HepG2 (cell line): Measurements from ENCODE around the gene EML2. TPM values are rescaled to one million over a fixed set of nuclear protein-coding genes. Genes with fewer than 3 reads are reported as not detected.

Source experiments
- ATAC-seq: fragments of 200-7000 bp; cut with Tn5 transposase; 3 replicates; pipeline ENCODE4 v1.9.1; 2020; ENCODE audit warnings: mild to moderate bottlenecking, moderate library complexity
- BruUV-seq: library from RNA; stranded (reverse); fragments of 400-500 nt; replicated peaks from 2 replicates; lab custom pipeline; 2021; lab: Mats Ljungman, UMichigan
- CTCF ChIA-PET: fragments of 300-600 bp; formaldehyde crosslinking; extraction: SDS; loops from one replicate; lab custom pipeline; 2021; ENCODE audit warnings: low total read pairs, inconsistent platforms, low intra/inter-chr PET ratio; lab: Yijun Ruan, JAX
- POLR2A ChIA-PET: fragments of 350-600 bp; sonication (Branson Sonifier 250); formaldehyde crosslinking; loops from one replicate; lab custom pipeline; 2020; ENCODE audit warnings: antibody characterized with exemption, inconsistent platforms; lab: Yijun Ruan, JAX
- DNase-seq: peaks from one replicate; pipeline ENCODE4 v3.0.0-alpha.2; 2015; ENCODE audit warnings: low spot score
- FAIRE-seq: peaks from 3 replicates; lab custom pipeline; 2011; peaks lifted over from hg19 to GRCh38; lab: Jason Lieb, UNC
- H2AFZ ChIP-seq: one replicate; pipeline ENCODE4 v1.6.1; 2011; ENCODE audit warnings: low read length, inconsistent platforms
- H3K27ac ChIP-seq: fragments of 300-600 bp; 3 replicates; pipeline ENCODE4 v1.8.0; 2011; ENCODE audit warnings: mixed run types, mild to moderate bottlenecking, mixed read lengths, low read length, inconsistent platforms; ENCODE audit not compliant: insufficient read depth; ENCODE audit errors: extremely low read length
- H3K27me3 ChIP-seq, 2 experiments: fragments of 200-600 bp in 1 of 2; 2 replicates in 1 of 2; 3 replicates in 1 of 2; pipeline versions ENCODE4 v1.6.0 to v1.8.0; 2011; ENCODE audit warnings: low read length in 2 of 2, mild to moderate bottlenecking in 2 of 2, moderate library complexity in 2 of 2, inconsistent platforms in 1 of 2; ENCODE audit not compliant: insufficient read depth in 2 of 2, control insufficient read depth in 1 of 2
- H3K36me3 ChIP-seq, 2 experiments: fragments of 200-600 bp in 1 of 2; replicated peaks in 1 of 2; 2 replicates in 1 of 2; 3 replicates in 1 of 2; pipeline versions ENCODE4 v1.5.1 to v1.8.0; 2011; ENCODE audit warnings: low read length in 2 of 2, inconsistent platforms in 1 of 2; ENCODE audit not compliant: insufficient read depth in 2 of 2, control insufficient read depth in 1 of 2
- H3K4me1 ChIP-seq: 2 replicates; pipeline ENCODE4 v1.5.1; 2012; ENCODE audit warnings: low read length, inconsistent platforms; ENCODE audit not compliant: insufficient read depth
- H3K4me2 ChIP-seq: 2 replicates; pipeline ENCODE4 v1.6.0; 2011; ENCODE audit warnings: low read depth, low read length, inconsistent platforms
- H3K4me3 ChIP-seq, 3 experiments: fragments of 200-600 bp in 1 of 3; sonication (generic), shearing (Covaris generic) in 1 of 3; replicated peaks in 1 of 3; 2 replicates each; pipeline ENCODE4 v1.5.1; 2011 to 2016; ENCODE audit warnings: low read length in 3 of 3, inconsistent platforms in 2 of 3, low read depth in 2 of 3, mild to moderate bottlenecking in 2 of 3, control low read depth in 1 of 3, mixed read lengths in 1 of 3; ENCODE audit not compliant: insufficient read depth in 1 of 3
- H3K79me2 ChIP-seq: one replicate; pipeline ENCODE4 v1.6.1; 2011; ENCODE audit warnings: low read length, inconsistent platforms; ENCODE audit not compliant: insufficient read depth
- H3K9ac ChIP-seq: 2 replicates; pipeline ENCODE4 v1.6.0; 2011; ENCODE audit warnings: mild to moderate bottlenecking, low read depth, low read length, inconsistent platforms; ENCODE audit not compliant: insufficient read depth
- H3K9me3 ChIP-seq: 2 replicates; pipeline ENCODE4 v1.5.1; 2012; ENCODE audit warnings: mild to moderate bottlenecking, low read length
- H4K20me1 ChIP-seq: 2 replicates; pipeline ENCODE4 v1.6.0; 2011; ENCODE audit warnings: inconsistent platforms, mild to moderate bottlenecking, low read length, moderate library complexity; ENCODE audit not compliant: insufficient read depth
- BHLHE40 ChIP-seq: IDR thresholded peaks from 2 replicates; pipeline ENCODE4 v1.6.1; 2011; ENCODE audit warnings: low read length, improper control_type of control experiment
- LBX2 ChIP-seq: sonication (generic); formaldehyde crosslinking; IDR thresholded peaks from 2 replicates; pipeline ENCODE4 v1.5.0; 2020; ENCODE audit warnings: missing genetic modification reagents, mild to moderate bottlenecking, borderline replicate concordance
- PRPF4 ChIP-seq: fragments of 200-400 bp; formaldehyde crosslinking; IDR thresholded peaks from 2 replicates; pipeline ENCODE4 v1.6.1; 2016; ENCODE audit warnings: low read length, low read depth; ENCODE audit not compliant: poor library complexity, severe bottlenecking
- SRSF9 ChIP-seq: fragments of 200-400 bp; formaldehyde crosslinking; IDR thresholded peaks from 2 replicates; pipeline ENCODE4 v1.6.1; 2018; ENCODE audit warnings: borderline replicate concordance, mild to moderate bottlenecking, low read depth, low read length; ENCODE audit not compliant: insufficient read depth, poor library complexity, severe bottlenecking
- ZMAT3 ChIP-seq: sonication (generic); formaldehyde crosslinking; conservative IDR thresholded peaks from 2 replicates; pipeline ENCODE4 v1.7.0; 2021; ENCODE audit warnings: missing genetic modification reagents
- ZNF124 ChIP-seq: sonication (generic); formaldehyde crosslinking; IDR thresholded peaks from 2 replicates; pipeline ENCODE4 v1.4.0; 2020; ENCODE audit warnings: missing genetic modification reagents
- ZNF234 ChIP-seq: sonication (generic); formaldehyde crosslinking; conservative IDR thresholded peaks from 2 replicates; pipeline ENCODE4 v1.5.1; 2020; ENCODE audit warnings: mild to moderate bottlenecking, missing genetic modification reagents
- ZNF746 ChIP-seq: sonication (generic); formaldehyde crosslinking; IDR thresholded peaks from 2 replicates; pipeline ENCODE4 v1.8.0; 2022; ENCODE audit warnings: mild to moderate bottlenecking, missing genetic modification reagents
- WGBS: methylation state at CpG from one replicate; pipeline ENCODE4 v1.1.6; 2017; ENCODE audit warnings: low lambda C conversion rate; 5-methylcytosine and 5-hydroxymethylcytosine counted together
- in situ Hi-C: cut with HindIII; loops from 2 replicates; pipeline ENCODE4 v1.10.0; 2017; ENCODE audit warnings: low pct_unique_long_range_greater_than_20kb; ENCODE audit not compliant: extremely low pct_ligation_motif_present
- intact Hi-C: fragments of 100-400 bp; cut with micrococcal nuclease; formaldehyde crosslinking; loops from one replicate; pipeline ENCODE4 v1.10.0; 2022; ENCODE audit not compliant: unreplicated experiment
- polyA plus RNA-seq, 8 experiments: library from polyadenylated mRNA; depleted of rRNA in 3 of 8; stranded (reverse) in 7 of 8; unstranded in 1 of 8; fragments of >200 nt; fragmentation: Illumina TruSeq in 4 of 8; extraction: Trizol in 4 of 8; gene quantifications; 2 replicates each; pipeline versions ENCODE4 v1.2.1 to v1.2.3, GENCODE V29; 2011 to 2016; ENCODE audit warnings: low read depth in 4 of 8, missing spikeins in 1 of 8, mixed read lengths in 1 of 8; ENCODE audit not compliant: insufficient read depth in 1 of 8
- total RNA-seq, 5 experiments: library from RNA; depleted of rRNA; stranded (reverse); fragments of >200 nt; fragmentation: Illumina TruSeq; extraction: Trizol; gene quantifications; 2 replicates each; pipeline ENCODE4 v1.2.3, GENCODE V29; 2016; ENCODE audit warnings: low read depth in 1 of 5
- TF ChIP-seq, protein P1 (sequence below): sonication (generic); formaldehyde crosslinking; IDR thresholded peaks from 2 replicates; pipeline ENCODE4 v1.8.1; 2023; ENCODE audit warnings: mild to moderate bottlenecking, missing genetic modification reagents, borderline replicate concordance
- TF ChIP-seq, protein P2 (sequence below): sonication (generic); formaldehyde crosslinking; IDR thresholded peaks from 2 replicates; pipeline ENCODE4 v1.5.0; 2020; ENCODE audit warnings: mild to moderate bottlenecking, missing genetic modification reagents, moderate library complexity
- TF ChIP-seq, protein P3 (sequence below): sonication (generic); formaldehyde crosslinking; IDR thresholded peaks from 2 replicates; pipeline ENCODE4 v1.4.0; 2020; ENCODE audit warnings: missing genetic modification reagents, borderline replicate concordance

The EML2 gene
- total and polyA plus RNA-seq, 2 of the 13 experiments (the other 11 are each of a cell fraction or from before 2014, with no cell fraction given) = 7.3 to 12.9 TPM

DNA sequence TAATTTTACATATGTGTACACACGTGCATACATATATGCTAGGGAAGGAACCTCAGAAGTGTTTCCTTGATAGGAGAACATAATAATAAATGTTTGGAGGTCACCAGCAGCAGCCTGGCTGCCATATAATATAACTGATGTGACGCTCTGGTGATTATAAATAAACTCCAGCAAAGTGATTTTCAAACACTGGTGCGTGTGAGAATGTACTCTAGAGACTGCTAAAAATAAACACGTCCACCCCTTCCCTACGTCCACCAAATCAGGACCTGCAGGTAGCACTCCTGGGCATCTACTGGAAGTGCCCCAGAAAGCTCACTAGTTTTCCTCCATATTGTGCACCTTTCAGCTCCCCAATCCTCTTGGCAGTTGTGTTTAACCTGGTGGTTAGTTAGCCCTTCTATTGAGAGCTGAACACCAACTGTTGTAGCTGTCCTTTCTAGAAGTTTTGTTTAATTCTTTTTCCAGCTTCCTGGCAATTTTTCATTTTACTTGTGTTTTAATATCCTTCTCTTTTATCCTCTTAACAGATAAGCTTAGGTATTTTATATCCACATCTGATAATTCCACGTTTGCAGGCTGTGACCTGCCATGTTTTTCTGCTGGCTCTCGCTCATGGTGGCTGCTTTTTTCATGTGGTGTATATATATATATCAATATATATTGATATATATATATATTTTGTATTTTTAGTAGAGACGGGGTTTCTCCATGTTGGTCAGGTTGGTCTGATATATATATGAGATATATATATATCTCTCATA, 67.6 kb downstream of the EML2 start:
- Histone ChIP-seq H3K4me2 (no peak overlapping the region), H3K9ac (no peak overlapping the region), H2AFZ (no peak overlapping the region), H3K79me2 (peaks cover 27% of the 10 kb centered on the region), H4K20me1 (no peaks in the 10 kb centered on the region), H3K27me3 (no peaks in the 10 kb centered on the region), H3K36me3 (peaks cover 1 to 4% of the 10 kb centered on the region in 2 experiments; a peak in 1 of 5 replicates)
- no peak for FAIRE-seq
- WGBS = 97% methylated on average over 8 of the region's 8 CpGs
- no peak for ATAC-seq
- POLR2A ChIA-PET = no interaction called here
- in situ Hi-C loops = no loop called here
- TF ChIP-seq ZNF124 (CRISPR knock-in tag) = no peak
- TF ChIP-seq SRSF9 = no peak
- TF ChIP-seq, all 625 proteins: peak for 0
- Histone ChIP-seq H3K27ac (no peak overlapping the region), H3K4me3 (no peak overlapping the region), H3K4me1 (peaks cover 44% of the 10 kb centered on the region), H3K9me3 (no peaks in the 10 kb centered on the region)
- DNase-seq = no peak
- CTCF ChIA-PET = no interaction called here
- no TSS peak for BruUV-seq
- intact Hi-C loops = no loop called here

- in situ Hi-C loops = no loop called here
- FAIRE-seq (peak; percentile 82), ATAC-seq (peak; percentile 89), DNase-seq (peak; percentile 45)
- H4K20me1 ChIP-seq = no peaks in the 10 kb centered on the region
- peaks cover 1 to 4% of the 10 kb centered on the region in 2 experiments; a peak in 1 of 5 replicates for H3K36me3 ChIP-seq
- H3K27me3 ChIP-seq = no peaks in the 10 kb centered on the region
- BruUV-seq = no TSS peak
- ChIA-PET CTCF (interaction anchor here (0.8 to 1.7 kb wide), 4 partner anchors 46 to 91 kb away, joined by 3 to 10 read pairs (median 3); no protein-coding TSS in a partner anchor), POLR2A (no interaction called here)
- no peak overlapping the region for H2AFZ ChIP-seq
- WGBS = 70% methylated on average over 8 of the region's 15 CpGs
- intact Hi-C loops = loop anchor here (1.0 kb wide), 1 partner anchor 47 kb away; no protein-coding TSS in a partner anchor
- peaks cover 25% of the 10 kb centered on the region for H3K4me1 ChIP-seq
- H3K9ac ChIP-seq = no peak overlapping the region
- H3K27ac ChIP-seq = no peak overlapping the region
- no peaks in the 10 kb centered on the region for H3K9me3 ChIP-seq
- no peak overlapping the region for H3K4me2 ChIP-seq
- H3K79me2 ChIP-seq = peaks cover 15% of the 10 kb centered on the region
- no peak overlapping the region for H3K4me3 ChIP-seq
- TF ChIP-seq, protein P1, sequence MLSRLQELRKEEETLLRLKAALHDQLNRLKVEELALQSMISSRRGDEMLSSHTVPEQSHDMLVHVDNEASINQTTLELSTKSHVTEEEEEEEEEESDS = no peak
- TF ChIP-seq BHLHE40 (0 out of 2 replicates have a peak, but pooled peaks have one; percentile 30), ZNF234 (CRISPR knock-in tag) (no peak), ZMAT3 (CRISPR knock-in tag) (no peak), LBX2 (CRISPR knock-in tag) (no peak), ZNF746 (CRISPR knock-in tag) (no peak), PRPF4 (no peak)
- TF ChIP-seq, protein P2, sequence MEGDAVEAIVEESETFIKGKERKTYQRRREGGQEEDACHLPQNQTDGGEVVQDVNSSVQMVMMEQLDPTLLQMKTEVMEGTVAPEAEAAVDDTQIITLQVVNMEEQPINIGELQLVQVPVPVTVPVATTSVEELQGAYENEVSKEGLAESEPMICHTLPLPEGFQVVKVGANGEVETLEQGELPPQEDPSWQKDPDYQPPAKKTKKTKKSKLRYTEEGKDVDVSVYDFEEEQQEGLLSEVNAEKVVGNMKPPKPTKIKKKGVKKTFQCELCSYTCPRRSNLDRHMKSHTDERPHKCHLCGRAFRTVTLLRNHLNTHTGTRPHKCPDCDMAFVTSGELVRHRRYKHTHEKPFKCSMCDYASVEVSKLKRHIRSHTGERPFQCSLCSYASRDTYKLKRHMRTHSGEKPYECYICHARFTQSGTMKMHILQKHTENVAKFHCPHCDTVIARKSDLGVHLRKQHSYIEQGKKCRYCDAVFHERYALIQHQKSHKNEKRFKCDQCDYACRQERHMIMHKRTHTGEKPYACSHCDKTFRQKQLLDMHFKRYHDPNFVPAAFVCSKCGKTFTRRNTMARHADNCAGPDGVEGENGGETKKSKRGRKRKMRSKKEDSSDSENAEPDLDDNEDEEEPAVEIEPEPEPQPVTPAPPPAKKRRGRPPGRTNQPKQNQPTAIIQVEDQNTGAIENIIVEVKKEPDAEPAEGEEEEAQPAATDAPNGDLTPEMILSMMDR (CRISPR knock-in tag) = peak; percentile 90
- TF ChIP-seq, protein P3, sequence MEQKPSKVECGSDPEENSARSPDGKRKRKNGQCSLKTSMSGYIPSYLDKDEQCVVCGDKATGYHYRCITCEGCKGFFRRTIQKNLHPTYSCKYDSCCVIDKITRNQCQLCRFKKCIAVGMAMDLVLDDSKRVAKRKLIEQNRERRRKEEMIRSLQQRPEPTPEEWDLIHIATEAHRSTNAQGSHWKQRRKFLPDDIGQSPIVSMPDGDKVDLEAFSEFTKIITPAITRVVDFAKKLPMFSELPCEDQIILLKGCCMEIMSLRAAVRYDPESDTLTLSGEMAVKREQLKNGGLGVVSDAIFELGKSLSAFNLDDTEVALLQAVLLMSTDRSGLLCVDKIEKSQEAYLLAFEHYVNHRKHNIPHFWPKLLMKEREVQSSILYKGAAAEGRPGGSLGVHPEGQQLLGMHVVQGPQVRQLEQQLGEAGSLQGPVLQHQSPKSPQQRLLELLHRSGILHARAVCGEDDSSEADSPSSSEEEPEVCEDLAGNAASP (CRISPR knock-in tag) = peak; percentile 19; the same call in 1 of the 2 replicates
Observed at GRCh38 chr19:45569619-45570421, 69.4 kb downstream of the EML2 start.
